ENCODE data around the gene KMT2B. TPM values are rescaled to one million over a fixed set of nuclear protein-coding genes. Genes with fewer than 3 reads are reported as not detected.

The KMT2B gene
- total and polyA plus RNA-seq, 2 of the 8 experiments (the other 6 are each of a cell fraction or from before 2014, with no cell fraction given): 26.7 to 38.6 TPM

DNA sequence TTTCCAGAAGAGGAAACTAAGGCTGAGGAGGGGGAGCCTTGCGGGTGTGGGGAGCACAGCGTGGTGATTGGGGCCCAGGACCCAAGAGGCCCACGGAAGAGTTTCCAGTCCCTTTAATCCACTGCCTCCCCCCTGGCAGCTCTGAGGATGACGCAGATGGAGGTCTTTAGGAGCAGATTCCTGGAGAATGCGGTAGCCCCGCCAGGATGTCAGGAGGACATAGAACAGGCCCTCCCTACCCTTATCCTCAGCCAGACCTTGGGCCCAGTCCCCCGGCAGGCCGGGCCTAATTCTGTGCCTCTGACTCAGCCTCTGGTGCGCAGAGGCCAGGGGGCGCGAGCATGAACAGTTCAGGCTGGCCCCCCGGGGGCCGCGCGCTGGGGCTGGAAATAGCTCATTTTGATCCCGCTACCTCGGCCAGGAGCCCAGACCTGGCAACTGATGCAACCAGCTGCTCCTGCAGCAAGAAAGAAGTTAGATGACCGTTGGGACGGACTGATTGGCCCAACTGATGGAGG lies 39.5 kb downstream of the KMT2B start:
- WGBS, 2 experiments (ENCODE audit: extremely low coverage in 1 of 2, insufficient coverage in 1 of 2, insufficient read length in 1 of 2, insufficient replicate concordance in 2 of 2, low coverage in 1 of 2, low lambda C conversion rate in 2 of 2, missing lambda C conversion rate in 1 of 2): 11% methylated on average over 17 of the region's 19 CpGs; no CpG with 5 or more reads in 1 of the 2 experiments
- H3K4me1 ChIP-seq (replicated peaks in 1 of 4; ENCODE audit: control insufficient read depth in 3 of 4, insufficient read depth in 4 of 4, low read length in 3 of 4): peaks cover 0 to 18% (median 11%) of the 10 kb centered on the region in 4 experiments; a peak in 5 of 7 replicates
- no peak overlapping the region for H2BK12ac ChIP-seq (ENCODE audit: low read depth, low read length)
- peaks cover 16% of the 10 kb centered on the region; the same call in 1 of the 2 replicates for H3K23me2 ChIP-seq (ENCODE audit: low read depth, low read length)
- H2BK120ac ChIP-seq (replicated peaks; ENCODE audit: low read depth, low read length): no peak overlapping the region
- ChIA-PET CTCF (ENCODE audit: partially characterized antibody) (interaction anchor here (0.6 to 2.0 kb wide), 4 partner anchors 9 to 20 kb away, joined by 3 to 9 read pairs (median 3); partner anchors contain the start of gene LIN37), POLR2A (ENCODE audit: partially characterized antibody) (interaction anchor here (0.8 to 2.6 kb wide), 11 partner anchors 8 to 99 kb away, joined by 3 to 23 read pairs (median 5); partner anchors contain the start of genes KIRREL2, LIN37, PSENEN and U2AF1L4)
- TF ChIP-seq CEBPB (IDR thresholded peaks at IDR 0.05; ENCODE audit: low read depth, low read length) (peak; percentile 55; the same call in 1 of the 2 replicates), SP2 (IDR thresholded peaks at IDR 0.05; ENCODE audit: low read length) (no peak), KDM4A (IDR thresholded peaks at IDR 0.05; ENCODE audit: low read depth, low read length, severe bottlenecking) (peak; percentile 36), TBP (IDR thresholded peaks at IDR 0.05; ENCODE audit: low read depth, low read length) (peak; percentile 38; the same call in 1 of the 2 replicates)
- 0 out of 2 replicates have a peak overlapping the region, but pooled peaks have one; percentile 81 for H2BK15ac ChIP-seq (ENCODE audit: low read length)
- no peak overlapping the region for H4K91ac ChIP-seq (replicated peaks; ENCODE audit: insufficient read length, low read length)
- no peak overlapping the region for H3K14ac ChIP-seq (ENCODE audit: insufficient read length)
- no peak overlapping the region for H2BK20ac ChIP-seq (ENCODE audit: low read length)
- H4K20me1 ChIP-seq (replicated peaks in 1 of 2; ENCODE audit: control insufficient read depth in 1 of 2, insufficient read depth in 2 of 2, low read length in 2 of 2): peaks cover 0 to 6% of the 10 kb centered on the region in 2 experiments
- H3K23ac ChIP-seq (ENCODE audit: insufficient read length): no peak overlapping the region
- peak overlapping the region; percentile 32 for H3K18ac ChIP-seq (ENCODE audit: extremely low read depth, low read length)
- H3K4ac ChIP-seq (replicated peaks; ENCODE audit: insufficient read length, low read depth, low read length): no peak overlapping the region
- H3K4me3 ChIP-seq (ENCODE audit: extremely low read depth in 1 of 4, insufficient read depth in 2 of 4, low read depth in 3 of 4, low read length in 4 of 4): peak overlapping the region; percentile 95 to 100 (median 98)
- FAIRE-seq: no peak
- peaks cover 0 to 17% (median 11%) of the 10 kb centered on the region in 4 experiments; a peak in 5 of 7 replicates for H3K27me3 ChIP-seq (replicated peaks in 1 of 4; ENCODE audit: control insufficient read depth in 3 of 4, extremely low read depth in 1 of 4, insufficient read depth in 3 of 4, low read length in 3 of 4)
- H2AFZ ChIP-seq (ENCODE audit: low read length): no peak overlapping the region
- DNase-seq (ENCODE audit: low read depth in 1 of 2, low spot score in 2 of 2): no peak
- no peak overlapping the region for H2AK5ac ChIP-seq (ENCODE audit: low read depth, low read length)
- no peaks in the 10 kb centered on the region for H3K9me3 ChIP-seq (ENCODE audit: insufficient read depth in 2 of 2, low read depth in 1 of 2, low read length in 1 of 2)
- peaks cover 0 to 6% of the 10 kb centered on the region in 2 experiments; a peak in 2 of 4 replicates for H3K79me2 ChIP-seq (ENCODE audit: control insufficient read depth in 1 of 2, insufficient read depth in 2 of 2, low read length in 2 of 2)
- H3K79me1 ChIP-seq (ENCODE audit: low read depth, low read length): peaks cover 4% of the 10 kb centered on the region
- no peak overlapping the region for H4K8ac ChIP-seq (ENCODE audit: extremely low read depth, insufficient read depth, low read length)
- H3K9ac ChIP-seq (replicated peaks in 1 of 4; ENCODE audit: extremely low read depth in 1 of 4, low read depth in 3 of 4, low read length in 3 of 4): peak overlapping the region in 1 of 4 experiments; percentile 14; a peak in 1 of 7 replicates
- H2BK5ac ChIP-seq (ENCODE audit: low read depth, low read length): no peak overlapping the region
- no peak overlapping the region for H3K56ac ChIP-seq (replicated peaks; ENCODE audit: insufficient read length, low read depth, low read length)
- peak overlapping the region; percentile 5 for H4K5ac ChIP-seq (ENCODE audit: insufficient read length, low read depth, low read length)
- peak overlapping the region; percentile 95 to 98 for H3K4me2 ChIP-seq (ENCODE audit: insufficient read depth in 1 of 2, low read depth in 2 of 2, low read length in 2 of 2)
- H3K36me3 ChIP-seq (ENCODE audit: control insufficient read depth in 2 of 4, insufficient read depth in 4 of 4, low read length in 3 of 4): peaks cover 0 to 13% (median 4%) of the 10 kb centered on the region in 4 experiments; a peak in 5 of 8 replicates
- H3K27ac ChIP-seq (ENCODE audit: low read depth, low read length): no peak overlapping the region

All from H1 (cell line).